Endodermal cell (in vitro differentiated cells): ENCODE data around the gene BRICD5. TPM values are rescaled to one million over a fixed set of nuclear protein-coding genes. Genes with fewer than 3 reads are reported as not detected.

Source experiments
- DNase-seq: peaks from one replicate; pipeline ENCODE4 v3.0.0-alpha.2; 2017
- H3K27ac ChIP-seq: 2 replicates; pipeline ENCODE4 v1.5.1; 2013; ENCODE audit warnings: mild to moderate bottlenecking, low read depth, low read length, moderate library complexity
- H3K27me3 ChIP-seq: 2 replicates; pipeline ENCODE4 v1.6.1; 2013; ENCODE audit warnings: mild to moderate bottlenecking, low read length, moderate library complexity; ENCODE audit not compliant: insufficient read depth, control insufficient read depth, poor library complexity, severe bottlenecking
- H3K36me3 ChIP-seq: 2 replicates; pipeline ENCODE4 v1.7.0; 2013; ENCODE audit warnings: mild to moderate bottlenecking, low read length, moderate library complexity; ENCODE audit not compliant: control insufficient read depth, insufficient read depth
- H3K4me1 ChIP-seq: one replicate; pipeline ENCODE4 v1.7.0; 2013; ENCODE audit warnings: low read length; ENCODE audit not compliant: control insufficient read depth, insufficient read depth
- H3K4me3 ChIP-seq: 2 replicates; pipeline ENCODE4 v1.5.1; 2013; ENCODE audit warnings: mild to moderate bottlenecking, low read length, moderate library complexity
- H3K9ac ChIP-seq: 2 replicates; pipeline ENCODE4 v1.6.1; 2013; ENCODE audit warnings: mild to moderate bottlenecking, low read length, moderate library complexity; ENCODE audit not compliant: poor library complexity, severe bottlenecking; ENCODE audit errors: extremely low read depth
- H3K9me3 ChIP-seq: 2 replicates; pipeline ENCODE4 v1.6.1; 2013; ENCODE audit warnings: mild to moderate bottlenecking, low read length, moderate library complexity; ENCODE audit not compliant: control insufficient read depth
- H3K27ac Mint-ChIP-seq: 2 replicates; pipeline ENCODE4 v1.8.0; 2020; ENCODE audit warnings: mixed read lengths
- H3K27me3 Mint-ChIP-seq: 2 replicates; pipeline ENCODE4 v1.8.0; 2021; ENCODE audit warnings: mild to moderate bottlenecking, mixed read lengths; ENCODE audit not compliant: insufficient read depth
- H3K36me3 Mint-ChIP-seq: 2 replicates; pipeline ENCODE4 v1.8.0; 2020; ENCODE audit warnings: low read depth, mixed read lengths
- H3K4me1 Mint-ChIP-seq: 2 replicates; pipeline ENCODE4 v1.8.0; 2020; ENCODE audit warnings: mixed read lengths
- H3K4me3 Mint-ChIP-seq: 2 replicates; pipeline ENCODE4 v1.8.0; 2020; ENCODE audit warnings: mild to moderate bottlenecking, moderate library complexity, mixed read lengths
- H3K9me3 Mint-ChIP-seq: 2 replicates; pipeline ENCODE4 v1.8.0; 2020; ENCODE audit warnings: mild to moderate bottlenecking, mixed read lengths
- WGBS, 2 experiments: methylation state at CpG; one replicate each; pipeline versions ENCODE4 v1.1.5 to v1.1.7; 2013; ENCODE audit warnings: missing lambda C conversion rate in 2 of 2, mixed read lengths in 1 of 2; ENCODE audit not compliant: insufficient coverage in 1 of 2, insufficient read length in 1 of 2; 5-methylcytosine and 5-hydroxymethylcytosine counted together
- total RNA-seq, 2 donors: library from RNA; stranded (reverse); fragmentation: NEBNext Ultra II Directional in 1 of 2; extraction: Animal tissue kit (Norgen Biotek cat#: 25700) in 1 of 2; gene quantifications; 2 replicates in 1 of 2; 3 replicates in 1 of 2; pipeline ENCODE4 v1.2.1, GENCODE V29; 2021
- TF ChIP-seq, protein P1 (sequence below): fragments of 200-600 bp; sonication (generic); conservative IDR thresholded peaks from 2 replicates; pipeline ENCODE4 v1.5.0; 2021; ENCODE audit warnings: antibody characterized with exemption, mild to moderate bottlenecking

The BRICD5 gene
- total RNA-seq, 2 donors from 2014 or later, result 7.7 to 15.0 TPM

DNA sequence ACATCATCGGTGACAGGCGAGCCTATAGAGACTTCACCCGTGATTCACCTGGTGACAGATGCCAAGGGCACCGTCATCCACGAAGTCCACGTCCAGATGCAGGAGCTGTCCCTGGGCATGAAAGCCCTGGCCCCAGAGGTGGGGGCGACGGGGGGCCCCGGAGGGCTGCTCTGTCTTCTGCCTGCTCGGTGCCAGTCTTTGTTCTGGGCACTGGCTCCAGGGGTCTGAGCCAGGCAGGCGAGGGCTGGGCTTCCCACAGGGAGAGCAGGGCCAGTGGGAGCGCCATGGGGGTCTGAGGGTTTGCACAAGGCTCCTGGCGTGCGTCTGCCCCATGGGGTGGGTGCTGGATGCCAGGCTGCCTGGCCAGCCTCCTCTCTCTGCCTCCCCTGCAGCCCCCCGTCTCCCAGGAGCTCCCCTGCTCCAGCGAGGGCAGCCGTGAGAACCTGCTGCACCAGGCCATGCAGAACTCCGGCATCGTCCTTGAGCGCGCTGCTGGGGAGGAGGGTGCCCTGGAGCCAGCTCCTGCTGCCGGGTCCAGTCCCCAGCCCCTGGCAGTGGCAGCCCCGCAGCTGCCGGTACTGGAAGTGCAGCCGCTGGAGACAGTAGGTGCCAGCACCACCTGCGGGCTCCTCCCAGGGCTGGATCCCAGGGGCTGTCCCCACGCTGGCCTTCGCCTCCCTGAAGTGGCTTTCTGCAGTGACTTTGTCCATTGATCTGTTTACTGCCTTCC is 22.5 kb upstream of the BRICD5 start:
- H3K9ac ChIP-seq, result no peak overlapping the region
- Mint-ChIP-seq H3K4me3 (no peak overlapping the region), H3K27me3 (peaks cover 21% of the 10 kb centered on the region), H3K4me1 (no peaks in the 10 kb centered on the region), H3K9me3 (no peaks in the 10 kb centered on the region), H3K36me3 (peaks cover 15% of the 10 kb centered on the region), H3K27ac (no peak overlapping the region)
- no peaks in the 10 kb centered on the region for H3K4me1 ChIP-seq
- TF ChIP-seq, protein P1, sequence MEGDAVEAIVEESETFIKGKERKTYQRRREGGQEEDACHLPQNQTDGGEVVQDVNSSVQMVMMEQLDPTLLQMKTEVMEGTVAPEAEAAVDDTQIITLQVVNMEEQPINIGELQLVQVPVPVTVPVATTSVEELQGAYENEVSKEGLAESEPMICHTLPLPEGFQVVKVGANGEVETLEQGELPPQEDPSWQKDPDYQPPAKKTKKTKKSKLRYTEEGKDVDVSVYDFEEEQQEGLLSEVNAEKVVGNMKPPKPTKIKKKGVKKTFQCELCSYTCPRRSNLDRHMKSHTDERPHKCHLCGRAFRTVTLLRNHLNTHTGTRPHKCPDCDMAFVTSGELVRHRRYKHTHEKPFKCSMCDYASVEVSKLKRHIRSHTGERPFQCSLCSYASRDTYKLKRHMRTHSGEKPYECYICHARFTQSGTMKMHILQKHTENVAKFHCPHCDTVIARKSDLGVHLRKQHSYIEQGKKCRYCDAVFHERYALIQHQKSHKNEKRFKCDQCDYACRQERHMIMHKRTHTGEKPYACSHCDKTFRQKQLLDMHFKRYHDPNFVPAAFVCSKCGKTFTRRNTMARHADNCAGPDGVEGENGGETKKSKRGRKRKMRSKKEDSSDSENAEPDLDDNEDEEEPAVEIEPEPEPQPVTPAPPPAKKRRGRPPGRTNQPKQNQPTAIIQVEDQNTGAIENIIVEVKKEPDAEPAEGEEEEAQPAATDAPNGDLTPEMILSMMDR, result no peak
- no peak for DNase-seq
- H3K4me3 ChIP-seq, result no peak overlapping the region
- no peaks in the 10 kb centered on the region for H3K9me3 ChIP-seq
- H3K27ac ChIP-seq, result no peak overlapping the region
- peaks cover 20% of the 10 kb centered on the region for H3K36me3 ChIP-seq
- H3K27me3 ChIP-seq, result peaks cover 23% of the 10 kb centered on the region
- WGBS, 2 experiments, result 96 to 97% methylated on average over 22 to 28 of the region's 28 CpGs

DNA sequence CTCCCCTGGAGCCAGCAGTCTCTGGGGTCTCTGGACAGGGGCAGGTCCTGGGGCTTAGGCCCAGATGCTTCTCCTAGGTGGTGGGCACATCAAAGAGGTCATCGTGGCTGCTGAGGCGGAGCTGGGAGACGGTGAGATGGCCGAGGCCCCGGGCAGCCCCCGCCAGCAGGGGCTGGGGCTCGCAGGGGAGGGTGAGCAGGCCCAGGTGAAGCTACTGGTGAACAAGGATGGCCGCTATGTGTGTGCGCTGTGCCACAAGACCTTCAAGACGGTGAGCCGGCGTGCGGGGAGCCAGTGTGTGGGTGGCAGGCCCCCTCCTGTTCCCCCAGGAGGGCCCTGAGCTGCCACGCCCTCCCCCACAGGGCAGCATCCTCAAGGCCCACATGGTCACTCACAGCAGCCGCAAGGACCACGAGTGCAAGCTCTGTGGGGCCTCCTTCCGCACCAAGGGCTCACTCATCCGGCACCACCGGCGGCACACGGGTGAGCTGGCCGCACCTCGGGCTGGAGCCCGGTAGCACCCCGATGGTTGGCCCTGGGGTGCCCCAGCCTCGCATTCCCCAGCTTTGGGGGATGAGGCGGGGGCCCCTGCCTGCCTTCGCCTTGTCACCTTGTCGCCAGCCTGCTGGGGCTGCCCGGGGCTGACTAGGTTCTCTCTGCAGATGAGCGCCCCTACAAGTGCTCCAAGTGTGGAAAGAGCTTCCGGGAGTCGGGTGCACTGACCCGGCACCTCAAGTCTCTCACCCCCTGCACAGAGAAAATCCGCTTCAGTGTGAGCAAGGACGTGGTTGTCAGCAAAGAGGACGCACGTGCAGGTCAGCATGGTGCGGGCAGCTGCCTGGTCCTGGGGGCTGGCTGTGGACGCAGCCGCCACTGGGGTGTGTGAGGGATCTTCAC is 21.7 kb upstream of the BRICD5 start:
- 93 to 94% methylated on average over 29 to 41 of the region's 41 CpGs for WGBS, 2 experiments
- Histone ChIP-seq H3K4me3 (no peak overlapping the region), H3K27ac (no peak overlapping the region), H3K36me3 (peaks cover 20% of the 10 kb centered on the region), H3K4me1 (no peaks in the 10 kb centered on the region), H3K27me3 (peaks cover 14% of the 10 kb centered on the region), H3K9ac (no peak overlapping the region), H3K9me3 (no peaks in the 10 kb centered on the region)
- H3K4me3 Mint-ChIP-seq, result no peak overlapping the region
- H3K4me1 Mint-ChIP-seq, result no peaks in the 10 kb centered on the region
- no peak for DNase-seq
- no peak overlapping the region for H3K27ac Mint-ChIP-seq
- peaks cover 15% of the 10 kb centered on the region for H3K27me3 Mint-ChIP-seq
- TF ChIP-seq, protein P1, result no peak
- H3K9me3 Mint-ChIP-seq, result no peaks in the 10 kb centered on the region
- H3K36me3 Mint-ChIP-seq, result peaks cover 18% of the 10 kb centered on the region

DNA sequence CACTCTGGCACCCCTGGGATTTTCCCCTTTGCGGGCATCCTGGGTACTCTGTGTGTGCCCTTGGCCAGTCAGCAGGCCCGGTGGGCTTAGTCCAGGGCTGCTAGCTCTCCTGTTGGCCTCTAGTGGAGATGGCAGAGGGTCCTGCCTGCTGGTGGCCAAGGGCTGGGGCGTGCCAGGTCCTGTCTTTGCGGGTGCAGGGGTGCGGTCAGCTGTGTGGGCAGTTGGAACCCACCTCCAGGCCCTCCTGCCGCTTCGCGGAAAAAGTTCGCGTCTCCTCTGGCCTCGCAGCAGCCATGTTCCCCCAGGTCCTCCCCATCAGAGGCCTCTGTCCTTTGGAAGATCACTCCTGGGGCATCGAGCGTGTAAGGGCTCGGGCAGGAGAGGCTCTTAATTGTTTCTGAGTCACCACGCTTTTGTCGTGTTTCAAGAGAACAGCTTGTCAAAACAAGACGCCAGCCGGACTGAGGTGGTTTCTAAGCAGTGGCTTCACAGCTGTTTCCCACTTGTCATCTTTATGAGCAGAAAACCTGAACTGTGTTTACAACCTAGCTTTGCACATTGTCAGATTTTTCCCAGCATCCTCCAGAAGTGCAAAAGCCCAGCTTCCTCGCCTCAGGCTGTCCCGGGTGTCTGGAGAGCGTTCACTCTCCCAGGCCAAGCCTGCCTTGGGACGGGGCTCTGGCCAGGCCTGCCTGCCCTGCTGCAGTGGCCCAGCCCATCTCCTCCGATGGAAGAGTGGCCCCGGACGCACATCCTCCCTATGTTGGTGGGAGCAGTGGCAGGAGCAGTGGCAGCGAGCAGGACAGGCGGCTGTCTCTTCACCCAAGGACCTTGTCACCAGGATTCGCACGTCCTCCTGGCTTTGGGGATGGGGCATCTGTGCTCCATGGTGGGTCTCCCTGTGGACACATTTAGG is 20.6 kb upstream of the BRICD5 start:
- no peaks in the 10 kb centered on the region for H3K4me1 Mint-ChIP-seq
- H3K4me3 Mint-ChIP-seq, result no peak overlapping the region
- H3K36me3 Mint-ChIP-seq, result peaks cover 18% of the 10 kb centered on the region
- Histone ChIP-seq H3K27me3 (peaks cover 4% of the 10 kb centered on the region), H3K27ac (no peak overlapping the region), H3K9ac (no peak overlapping the region), H3K9me3 (no peaks in the 10 kb centered on the region), H3K36me3 (peaks cover 30% of the 10 kb centered on the region), H3K4me3 (no peak overlapping the region), H3K4me1 (no peaks in the 10 kb centered on the region)
- DNase-seq, result no peak
- WGBS, 2 experiments, result 94 to 98% methylated on average over 24 to 29 of the region's 29 CpGs
- H3K27ac Mint-ChIP-seq, result no peak overlapping the region
- TF ChIP-seq, protein P1, result no peak
- peaks cover 7% of the 10 kb centered on the region for H3K27me3 Mint-ChIP-seq
- no peaks in the 10 kb centered on the region for H3K9me3 Mint-ChIP-seq
